Transverse colon (tissue), 4 donors: ENCODE results near the gene KIF26A. TPM values are rescaled to one million over a fixed set of nuclear protein-coding genes. Genes with fewer than 3 reads are reported as not detected.

Source experiments
- DNase-seq: peaks from one replicate; pipeline ENCODE4 v3.0.0-alpha.2; 2019
- H3K27ac ChIP-seq, 4 donors: fragments of 200-600 bp; sonication (generic); 2 replicates each; pipeline ENCODE4 v1.5.1; 2016 to 2018; ENCODE audit warnings: inconsistent platforms in 4 of 4
- H3K27me3 ChIP-seq: fragments of 200-600 bp; sonication (generic); 2 replicates; pipeline ENCODE4 v1.5.1; 2017; ENCODE audit warnings: inconsistent platforms
- H3K36me3 ChIP-seq, 4 donors: fragments of 200-600 bp; sonication (generic); 2 replicates each; pipeline ENCODE4 v1.5.1; 2017 to 2019; ENCODE audit warnings: inconsistent platforms in 4 of 4
- H3K4me1 ChIP-seq, 4 donors: fragments of 200-600 bp; sonication (generic); 2 replicates each; pipeline ENCODE4 v1.5.1; 2017 to 2020; ENCODE audit warnings: inconsistent platforms in 4 of 4
- H3K4me3 ChIP-seq, 4 donors: fragments of 200-600 bp; sonication (generic); 1 replicate in 1 of 4; 2 replicates in 3 of 4; pipeline versions ENCODE4 v1.5.1 to v1.6.1; 2017 to 2019; ENCODE audit warnings: inconsistent platforms in 4 of 4
- H3K9me3 ChIP-seq, 2 donors: fragments of 200-600 bp; sonication (generic); 2 replicates each; pipeline ENCODE4 v1.5.1; 2017 to 2019; ENCODE audit warnings: inconsistent platforms in 2 of 2
- EP300 ChIP-seq: sonication (generic); formaldehyde crosslinking; IDR thresholded peaks from one replicate; pipeline ENCODE4 v1.6.1; 2017; ENCODE audit warnings: antibody characterized with exemption, low read depth
- POLR2A ChIP-seq: fragments of 450-650 bp; IDR thresholded peaks from one replicate; pipeline ENCODE4 v1.6.1; 2016; ENCODE audit warnings: antibody characterized with exemption, mild to moderate bottlenecking, moderate library complexity
- POLR2AphosphoS5 ChIP-seq, 3 donors: sonication (generic); formaldehyde crosslinking; IDR thresholded peaks; one replicate each; pipeline ENCODE4 v1.6.1; 2016; ENCODE audit warnings: antibody characterized with exemption in 3 of 3
- WGBS, 2 donors: methylation state at CpG; one replicate each; pipeline ENCODE4 v1.1.5; 2018; ENCODE audit warnings: low coverage in 1 of 2; 5-methylcytosine and 5-hydroxymethylcytosine counted together
- in situ Hi-C, 4 donors: fragments of 200-750 bp; cut with MboI; loops; one replicate each; pipeline versions ENCODE4 v1.15.0 to v1.15.1; 2017; ENCODE audit warnings: low sequenced_read_pairs in 3 of 4, low pct_ligation_motif_present in 1 of 4, low pct_unique_long_range_greater_than_20kb in 1 of 4
- intact Hi-C: fragments of 100-400 bp; cut with DNase I; formaldehyde crosslinking; loops from one replicate; pipeline ENCODE4 v1.15.1; 2023; ENCODE audit warnings: low total_unique reads
- total RNA-seq, 4 donors: library from RNA; depleted of rRNA; stranded (reverse); fragments of >200 nt; gene quantifications; one replicate each; pipeline ENCODE4 v1.1.0, GENCODE V29; 2016
- TF ChIP-seq, protein P1 (sequence below), 5 experiments: fragments of 200-600 bp in 3 of 5; fragments of 450-650 bp in 2 of 5; sonication (generic) in 3 of 5; IDR thresholded peaks; 1 replicate in 2 of 5; 2 replicates in 3 of 5; pipeline ENCODE4 v1.5.1; 2016 to 2017; ENCODE audit warnings: antibody characterized with exemption in 5 of 5, inconsistent platforms in 3 of 5, mild to moderate bottlenecking in 2 of 5, moderate library complexity in 1 of 5

The KIF26A gene
- total RNA-seq, 4 donors from 2014 or later: 2.2 to 7.8 (median 4.4) TPM

DNA sequence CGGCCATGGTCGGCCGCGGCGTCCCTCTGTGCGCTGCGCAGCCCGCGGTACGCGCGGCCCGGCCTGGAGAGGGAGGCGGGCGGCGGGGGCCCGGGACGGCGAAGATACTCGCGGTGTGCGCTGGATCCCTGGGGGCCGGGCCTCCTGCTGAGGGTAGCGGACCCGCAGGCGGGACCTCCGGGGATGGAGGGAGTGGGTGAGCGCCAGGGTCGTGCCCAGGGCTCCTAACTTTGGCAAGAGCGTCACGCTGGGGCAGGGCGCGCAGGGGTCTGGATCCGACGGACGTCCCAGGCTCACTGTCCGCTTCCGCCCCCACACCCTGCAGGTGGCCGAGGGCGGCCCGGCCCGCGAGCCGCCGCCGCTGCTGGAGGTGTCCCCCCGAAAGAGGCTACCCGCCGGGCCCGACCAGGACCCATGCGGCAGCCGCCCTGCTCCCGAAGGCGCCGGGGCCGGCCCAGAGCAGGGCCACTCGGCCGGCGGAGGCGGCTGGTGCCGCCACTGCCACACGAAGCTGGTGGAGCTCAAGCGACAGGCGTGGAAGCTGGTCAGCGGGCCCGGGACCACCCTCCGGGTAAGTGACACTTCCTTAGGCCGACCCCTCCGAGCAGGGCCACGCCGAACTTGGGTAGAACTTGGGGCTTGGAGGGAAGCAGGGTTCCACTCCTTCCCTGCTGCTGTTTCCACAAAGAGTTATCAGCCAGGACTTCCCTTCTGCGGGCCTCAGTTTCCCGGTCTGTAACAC, 502 bp downstream of the KIF26A start:
- Histone ChIP-seq H3K27ac (peak overlapping the region in 2 of 4 donors; percentile 24 to 57), H3K27me3 (peaks cover 60% of the 10 kb centered on the region), H3K4me3 (peak overlapping the region in 3 of 4 donors; percentile 35 to 55 (median 51)), H3K4me1 (peaks cover 12 to 49% (median 45%) of the 10 kb centered on the region in 4 donors), H3K36me3 (no peaks in the 10 kb centered on the region), H3K9me3 (no peaks in the 10 kb centered on the region)
- TF ChIP-seq POLR2AphosphoS5 (IDR thresholded peaks at IDR 0.05) (no peak), EP300 (no peak), POLR2A (no peak)
- TF ChIP-seq, protein P1, sequence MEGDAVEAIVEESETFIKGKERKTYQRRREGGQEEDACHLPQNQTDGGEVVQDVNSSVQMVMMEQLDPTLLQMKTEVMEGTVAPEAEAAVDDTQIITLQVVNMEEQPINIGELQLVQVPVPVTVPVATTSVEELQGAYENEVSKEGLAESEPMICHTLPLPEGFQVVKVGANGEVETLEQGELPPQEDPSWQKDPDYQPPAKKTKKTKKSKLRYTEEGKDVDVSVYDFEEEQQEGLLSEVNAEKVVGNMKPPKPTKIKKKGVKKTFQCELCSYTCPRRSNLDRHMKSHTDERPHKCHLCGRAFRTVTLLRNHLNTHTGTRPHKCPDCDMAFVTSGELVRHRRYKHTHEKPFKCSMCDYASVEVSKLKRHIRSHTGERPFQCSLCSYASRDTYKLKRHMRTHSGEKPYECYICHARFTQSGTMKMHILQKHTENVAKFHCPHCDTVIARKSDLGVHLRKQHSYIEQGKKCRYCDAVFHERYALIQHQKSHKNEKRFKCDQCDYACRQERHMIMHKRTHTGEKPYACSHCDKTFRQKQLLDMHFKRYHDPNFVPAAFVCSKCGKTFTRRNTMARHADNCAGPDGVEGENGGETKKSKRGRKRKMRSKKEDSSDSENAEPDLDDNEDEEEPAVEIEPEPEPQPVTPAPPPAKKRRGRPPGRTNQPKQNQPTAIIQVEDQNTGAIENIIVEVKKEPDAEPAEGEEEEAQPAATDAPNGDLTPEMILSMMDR (IDR thresholded peaks at IDR 0.05): no peak
- WGBS, 2 donors: 1% methylated on average over 29 of the region's 73 CpGs; no CpG with 5 or more reads in 1 of the 2 donors
- in situ Hi-C loops: loop anchor here (25.0 kb wide), 1 partner anchor 423 kb away; no protein-coding TSS in a partner anchor
- no peak for DNase-seq
- intact Hi-C loops: loop anchor here (5.0 kb wide), 1 partner anchor 503 kb away; no protein-coding TSS in a partner anchor

DNA sequence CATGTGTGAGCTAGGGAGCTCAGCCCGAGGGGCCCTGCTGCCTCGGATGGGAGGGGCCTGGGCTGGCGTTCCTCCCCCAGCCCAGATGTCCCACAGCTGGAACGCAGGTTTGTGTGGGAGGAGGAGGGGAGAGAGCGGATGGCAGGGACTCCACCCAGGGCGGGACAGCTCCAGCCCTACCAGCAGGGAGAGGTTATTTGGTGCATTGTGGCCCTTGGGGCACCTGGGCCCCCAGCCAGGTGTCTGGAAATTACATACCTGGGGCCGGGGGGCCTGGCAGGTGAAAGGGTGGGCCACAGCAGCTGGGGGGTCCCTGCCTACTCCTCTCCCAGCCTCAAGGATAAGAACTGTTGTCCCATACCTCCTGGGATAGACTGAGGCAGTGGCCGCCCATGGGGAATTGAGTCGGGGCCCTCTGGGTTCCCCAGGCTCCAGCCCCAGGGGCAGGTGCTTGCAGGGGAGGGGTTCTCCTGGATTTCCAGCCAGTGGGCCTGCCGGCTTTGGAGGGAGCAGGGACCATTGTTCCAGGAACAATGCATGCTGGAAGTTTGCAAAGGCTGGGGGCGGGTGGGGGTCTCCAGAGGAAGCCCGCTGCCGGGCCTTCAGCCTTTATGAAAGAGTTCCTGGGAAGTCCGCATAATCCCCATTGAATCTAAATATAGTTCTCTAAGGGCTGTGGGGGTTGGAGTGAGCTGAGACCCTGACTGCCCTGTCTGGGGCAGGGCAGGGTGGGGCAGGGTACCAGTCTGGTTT, 1.2 kb downstream of the KIF26A start:
- Histone ChIP-seq H3K27ac (peak overlapping the region in 1 of 4 donors; percentile 57), H3K9me3 (no peaks in the 10 kb centered on the region), H3K27me3 (peaks cover 52% of the 10 kb centered on the region), H3K4me3 (peak overlapping the region in 2 of 4 donors; percentile 51 to 55), H3K4me1 (peaks cover 12 to 49% (median 45%) of the 10 kb centered on the region in 4 donors), H3K36me3 (no peaks in the 10 kb centered on the region)
- in situ Hi-C loops (loop anchor here (25.0 kb wide), 1 partner anchor 423 kb away; no protein-coding TSS in a partner anchor), intact Hi-C loops (loop anchor here (5.0 kb wide), 1 partner anchor 503 kb away; no protein-coding TSS in a partner anchor)
- WGBS, 2 donors: 48% methylated on average over 11 of the region's 14 CpGs; no CpG with 5 or more reads in 1 of the 2 donors
- TF ChIP-seq, protein P1 (IDR thresholded peaks at IDR 0.05): no peak
- TF ChIP-seq POLR2A: no peak
- TF ChIP-seq EP300: no peak
- TF ChIP-seq POLR2AphosphoS5 (IDR thresholded peaks at IDR 0.05): no peak
- DNase-seq: no peak

DNA sequence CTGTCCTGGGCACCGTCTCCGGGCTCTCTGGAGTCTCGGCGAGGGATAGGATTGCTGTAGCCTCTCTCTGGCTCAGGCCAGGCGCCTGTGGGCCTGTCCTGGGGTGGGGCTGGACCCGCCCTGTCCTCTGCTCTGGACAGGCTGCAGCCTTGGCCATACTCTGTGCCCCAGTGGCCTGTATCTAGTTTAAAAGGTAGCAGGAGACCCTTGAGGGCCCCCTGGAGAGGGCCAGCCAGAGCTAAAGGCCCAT, 1.8 kb downstream of the KIF26A start:
- TF ChIP-seq EP300 (no peak), POLR2A (no peak), POLR2AphosphoS5 (IDR thresholded peaks at IDR 0.05) (no peak)
- TF ChIP-seq, protein P1 (IDR thresholded peaks at IDR 0.05): no peak
- Histone ChIP-seq H3K27ac (no peak overlapping the region), H3K4me1 (peaks cover 12 to 47% (median 45%) of the 10 kb centered on the region in 4 donors), H3K9me3 (no peaks in the 10 kb centered on the region), H3K27me3 (peaks cover 47% of the 10 kb centered on the region), H3K4me3 (no peak overlapping the region), H3K36me3 (no peaks in the 10 kb centered on the region)
- intact Hi-C loops (no loop called here), in situ Hi-C loops (loop anchor here (25.0 kb wide), 1 partner anchor 422 kb away; no protein-coding TSS in a partner anchor)
- no peak for DNase-seq
- 49% methylated on average over 6 of the region's 6 CpGs; no CpG with 5 or more reads in 1 of the 2 donors for WGBS, 2 donors
